HG02642 (cell line): ENCODE measurements around the gene FSTL4.

Source experiments
- ATAC-seq: cut with Tn5 transposase; IDR thresholded peaks from one replicate; pipeline ENCODE4 v1.9.1; 2021; ENCODE audit warnings: mild to moderate bottlenecking; ENCODE audit not compliant: unreplicated experiment, poor library complexity

Gene FSTL4

GRCh38 chr5:133377736-133378135 is 234.6 kb downstream of the FSTL4 start:
- ATAC-seq, result no peak

- no peak for ATAC-seq
Observed at GRCh38 chr5:133376986-133377385, 235.4 kb downstream of the FSTL4 start.

GRCh38 chr5:133373121-133373870 is 239.0 kb downstream of the FSTL4 start:
- no peak for ATAC-seq

GRCh38 chr5:133372293-133372937 is 239.9 kb downstream of the FSTL4 start:
- ATAC-seq, result no peak

GRCh38 chr5:133371371-133372155 is 240.8 kb downstream of the FSTL4 start:
- ATAC-seq, result no peak

GRCh38 chr5:133370904-133371303 is 241.4 kb downstream of the FSTL4 start:
- no peak for ATAC-seq

- no peak for ATAC-seq
Observed at GRCh38 chr5:133370036-133370831, 242.1 kb downstream of the FSTL4 start.

GRCh38 chr5:133368916-133369783 is 243.2 kb downstream of the FSTL4 start:
- no peak for ATAC-seq

- no peak for ATAC-seq
Observed at GRCh38 chr5:133367984-133368383, 244.4 kb downstream of the FSTL4 start.

GRCh38 chr5:133367071-133367786 is 245.1 kb downstream of the FSTL4 start:
- no peak for ATAC-seq

- ATAC-seq, result no peak
Observed at GRCh38 chr5:133366438-133366837, 245.9 kb downstream of the FSTL4 start.

- ATAC-seq, result no peak
Observed at GRCh38 chr5:133365738-133366137, 246.6 kb downstream of the FSTL4 start.

- ATAC-seq, result no peak
Observed at GRCh38 chr5:133364936-133365707, 247.2 kb downstream of the FSTL4 start.

GRCh38 chr5:133363807-133364587 is 248.3 kb downstream of the FSTL4 start:
- no peak for ATAC-seq

- no peak for ATAC-seq
Observed at GRCh38 chr5:133362438-133362837, 249.9 kb downstream of the FSTL4 start.

- no peak for ATAC-seq
Observed at GRCh38 chr5:133361922-133362321, 250.4 kb downstream of the FSTL4 start.

GRCh38 chr5:133360693-133361472 is 251.5 kb downstream of the FSTL4 start:
- ATAC-seq, result no peak
